ENCODE data around the gene SH3BGRL2.
"Not testable (repeated sequence)": the region's sequence is repeated elsewhere in the genome, so short reads cannot be mapped to it uniquely, and the experiment has no call there.

SH3BGRL2 gene

DNA sequence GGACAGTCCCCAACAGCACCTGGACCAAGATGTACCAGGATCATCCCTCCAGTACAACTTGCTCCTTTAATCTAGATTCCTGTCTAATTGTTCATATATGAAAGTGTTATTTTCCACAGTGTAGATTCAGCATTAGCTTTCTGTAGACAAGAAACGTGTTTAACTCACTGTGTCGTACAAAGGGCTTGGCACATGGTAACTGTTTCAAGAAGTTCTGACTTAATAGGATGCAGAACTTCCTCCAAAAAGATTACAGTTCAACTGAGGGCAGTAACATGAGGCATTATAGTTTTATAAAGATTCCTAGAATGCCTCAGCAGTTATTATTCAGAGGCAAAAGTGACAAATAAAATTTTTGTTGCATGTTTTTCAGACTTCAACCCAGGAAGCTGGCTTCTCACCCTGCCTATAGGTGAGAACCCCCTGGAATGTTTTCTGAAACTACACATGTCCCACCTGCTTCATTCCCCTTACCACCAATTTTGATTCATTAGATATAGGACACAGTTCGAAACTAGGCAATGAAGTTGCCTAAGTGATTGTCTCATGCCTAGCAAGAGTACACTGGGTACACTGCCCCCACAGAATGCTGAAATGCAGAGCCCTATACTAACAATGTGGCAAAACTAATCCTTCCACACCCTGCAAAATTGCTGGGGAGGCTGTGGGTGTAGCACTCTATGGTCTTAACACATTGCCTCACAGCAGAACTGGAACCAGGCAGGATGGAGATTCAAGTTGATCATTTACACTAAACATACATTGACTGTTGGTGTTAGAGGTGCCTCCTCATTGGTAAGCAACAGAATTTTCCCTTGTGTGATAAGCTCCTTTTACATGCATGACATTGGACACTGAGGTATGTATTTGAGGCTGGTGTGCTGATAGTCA, 22.6 kb upstream of the SH3BGRL2 start:
- no peaks in the 10 kb centered on the region for H3K4me1 Mint-ChIP-seq
- peaks cover 3% of the 10 kb centered on the region for H3K27me3 Mint-ChIP-seq
- DNase-seq (no peak), ATAC-seq (no peak)
- no peaks in the 10 kb centered on the region for H3K36me3 Mint-ChIP-seq (ENCODE audit: low read depth)
- no peak overlapping the region for H3K4me3 Mint-ChIP-seq
- no peak overlapping the region for H3K27ac Mint-ChIP-seq
- no peaks in the 10 kb centered on the region for H3K9me3 Mint-ChIP-seq

DNA sequence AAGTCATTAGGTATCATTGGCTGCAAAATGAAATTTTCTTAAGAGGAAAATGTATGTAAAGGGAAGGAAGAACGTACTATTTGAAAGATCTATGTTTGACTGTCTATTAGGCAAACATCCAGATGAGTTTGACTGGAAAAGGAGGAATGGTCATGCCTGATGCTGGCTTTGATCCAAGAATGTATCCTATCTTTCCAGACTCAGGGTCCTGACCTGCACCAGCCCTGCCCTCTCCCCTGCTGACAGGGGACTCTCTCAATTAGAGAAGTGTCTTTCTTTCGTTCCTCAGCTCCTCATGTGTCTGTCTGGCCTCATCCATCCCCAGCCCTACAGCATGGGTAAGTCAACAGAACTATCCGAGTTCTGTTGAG, 21.9 kb upstream of the SH3BGRL2 start:
- H3K27me3 Mint-ChIP-seq = peaks cover 3% of the 10 kb centered on the region
- no peak overlapping the region for H3K4me3 Mint-ChIP-seq
- H3K9me3 Mint-ChIP-seq = no peaks in the 10 kb centered on the region
- no peaks in the 10 kb centered on the region for H3K4me1 Mint-ChIP-seq
- no peaks in the 10 kb centered on the region for H3K36me3 Mint-ChIP-seq (ENCODE audit: low read depth)
- no peak for DNase-seq
- no peak for ATAC-seq
- H3K27ac Mint-ChIP-seq = no peak overlapping the region

DNA sequence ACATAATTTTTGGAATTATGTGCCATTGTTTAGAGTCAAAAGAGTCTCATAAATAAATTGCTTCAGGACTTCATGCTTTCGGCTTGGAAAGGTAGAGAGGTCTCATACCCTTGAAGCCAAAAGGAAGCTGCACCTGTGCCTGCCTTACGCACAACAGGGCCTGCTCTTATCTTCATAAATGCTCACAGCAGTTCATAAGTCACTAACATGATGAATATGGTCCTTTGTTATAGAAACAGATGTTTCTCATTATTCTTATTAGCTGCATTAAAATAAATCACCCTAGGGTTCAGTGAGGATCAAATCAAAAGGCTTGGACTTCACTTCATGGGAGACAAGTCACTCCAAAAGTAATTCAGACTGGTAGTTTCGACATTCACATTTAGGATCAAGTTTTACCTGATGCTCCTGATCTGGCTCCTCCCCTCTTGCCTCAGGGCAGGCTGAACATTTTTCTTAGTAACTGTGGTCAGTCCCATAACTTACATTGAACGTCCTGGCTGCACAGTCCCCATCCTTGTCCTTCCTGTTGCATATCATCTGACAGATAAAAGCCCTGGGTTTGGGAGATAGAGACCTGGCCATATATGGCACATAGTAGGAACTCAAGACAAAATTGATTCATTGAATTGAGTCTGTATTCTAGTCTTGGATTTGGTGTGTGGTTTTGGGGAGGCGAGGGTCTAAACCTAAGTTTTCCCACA, 20.7 kb upstream of the SH3BGRL2 start:
- Mint-ChIP-seq H3K4me1 (no peaks in the 10 kb centered on the region), H3K36me3 (ENCODE audit: low read depth) (no peaks in the 10 kb centered on the region), H3K9me3 (no peaks in the 10 kb centered on the region), H3K27ac (no peak overlapping the region), H3K27me3 (peaks cover 3% of the 10 kb centered on the region), H3K4me3 (no peak overlapping the region)
- no peak for DNase-seq
- ATAC-seq = no peak

DNA sequence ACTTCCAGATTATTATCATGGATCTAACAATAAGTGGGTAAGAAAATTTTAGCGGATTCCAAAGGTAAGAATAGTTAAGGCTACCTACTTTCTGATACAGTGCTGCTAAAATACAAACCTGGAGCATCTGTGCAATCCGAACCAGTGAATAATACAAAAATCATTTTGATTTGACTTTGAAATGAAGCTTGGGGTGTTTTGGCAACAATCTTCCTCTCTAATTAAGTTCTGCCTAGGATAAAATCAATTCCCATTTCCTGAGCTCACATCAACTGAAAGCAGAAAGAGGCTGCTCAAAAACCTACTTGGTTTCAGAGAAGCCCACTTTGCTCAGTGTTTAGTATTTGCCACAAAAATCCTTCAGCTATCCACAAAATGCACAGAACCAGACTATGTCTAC, 18.7 kb upstream of the SH3BGRL2 start:
- DNase-seq = no peak
- ATAC-seq = no peak
- no peaks in the 10 kb centered on the region for H3K4me1 Mint-ChIP-seq
- no peaks in the 10 kb centered on the region for H3K36me3 Mint-ChIP-seq (ENCODE audit: low read depth)
- no peak overlapping the region for H3K4me3 Mint-ChIP-seq
- peaks cover 3% of the 10 kb centered on the region for H3K27me3 Mint-ChIP-seq
- no peak overlapping the region for H3K27ac Mint-ChIP-seq
- H3K9me3 Mint-ChIP-seq = no peaks in the 10 kb centered on the region

DNA sequence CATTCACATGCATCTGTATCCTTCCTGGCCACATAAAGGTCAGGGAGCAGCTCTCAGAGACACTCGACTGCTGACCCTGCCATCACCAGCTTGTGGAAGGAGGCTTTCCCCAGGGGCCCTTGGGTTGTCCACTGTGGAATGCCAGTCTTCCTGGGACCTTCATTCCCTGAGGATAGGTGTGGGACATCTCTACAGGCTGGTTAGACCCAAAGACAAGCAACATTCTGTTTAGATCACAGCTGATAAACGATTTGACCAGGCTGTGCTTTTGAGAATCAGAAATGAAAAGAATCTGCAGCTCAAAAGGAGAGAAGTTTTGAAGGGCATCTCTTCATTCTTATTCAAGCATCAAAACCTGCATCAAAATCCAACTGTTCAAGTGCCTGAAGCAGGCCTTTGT, 18.2 kb upstream of the SH3BGRL2 start:
- H3K36me3 Mint-ChIP-seq (ENCODE audit: low read depth) = no peaks in the 10 kb centered on the region
- DNase-seq (no peak), ATAC-seq (no peak)
- H3K27ac Mint-ChIP-seq = no peak overlapping the region
- H3K4me3 Mint-ChIP-seq = no peak overlapping the region
- no peaks in the 10 kb centered on the region for H3K9me3 Mint-ChIP-seq
- no peaks in the 10 kb centered on the region for H3K4me1 Mint-ChIP-seq
- peaks cover 1% of the 10 kb centered on the region for H3K27me3 Mint-ChIP-seq

DNA sequence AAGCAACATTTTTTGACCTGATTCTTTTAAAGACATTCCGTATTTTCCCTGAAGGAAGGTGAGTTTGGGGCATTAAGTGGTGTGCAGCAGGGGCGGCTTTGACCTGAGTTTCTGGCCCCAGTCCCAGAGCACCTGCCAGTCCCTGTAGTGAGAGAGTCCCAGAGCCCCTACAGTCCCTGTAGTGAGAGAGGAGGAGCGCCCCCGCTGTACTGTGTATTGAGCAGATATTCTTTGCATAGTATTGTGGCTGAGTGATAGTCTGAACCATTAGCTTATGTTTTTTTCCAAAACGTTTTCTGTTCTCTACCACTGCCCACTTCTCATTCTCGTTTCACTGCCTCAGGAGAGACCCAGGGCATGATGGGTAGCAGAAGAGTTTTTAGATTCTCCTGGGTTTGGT, 17.2 kb upstream of the SH3BGRL2 start:
- Mint-ChIP-seq H3K9me3 (no peaks in the 10 kb centered on the region), H3K27me3 (no peaks in the 10 kb centered on the region)

DNA sequence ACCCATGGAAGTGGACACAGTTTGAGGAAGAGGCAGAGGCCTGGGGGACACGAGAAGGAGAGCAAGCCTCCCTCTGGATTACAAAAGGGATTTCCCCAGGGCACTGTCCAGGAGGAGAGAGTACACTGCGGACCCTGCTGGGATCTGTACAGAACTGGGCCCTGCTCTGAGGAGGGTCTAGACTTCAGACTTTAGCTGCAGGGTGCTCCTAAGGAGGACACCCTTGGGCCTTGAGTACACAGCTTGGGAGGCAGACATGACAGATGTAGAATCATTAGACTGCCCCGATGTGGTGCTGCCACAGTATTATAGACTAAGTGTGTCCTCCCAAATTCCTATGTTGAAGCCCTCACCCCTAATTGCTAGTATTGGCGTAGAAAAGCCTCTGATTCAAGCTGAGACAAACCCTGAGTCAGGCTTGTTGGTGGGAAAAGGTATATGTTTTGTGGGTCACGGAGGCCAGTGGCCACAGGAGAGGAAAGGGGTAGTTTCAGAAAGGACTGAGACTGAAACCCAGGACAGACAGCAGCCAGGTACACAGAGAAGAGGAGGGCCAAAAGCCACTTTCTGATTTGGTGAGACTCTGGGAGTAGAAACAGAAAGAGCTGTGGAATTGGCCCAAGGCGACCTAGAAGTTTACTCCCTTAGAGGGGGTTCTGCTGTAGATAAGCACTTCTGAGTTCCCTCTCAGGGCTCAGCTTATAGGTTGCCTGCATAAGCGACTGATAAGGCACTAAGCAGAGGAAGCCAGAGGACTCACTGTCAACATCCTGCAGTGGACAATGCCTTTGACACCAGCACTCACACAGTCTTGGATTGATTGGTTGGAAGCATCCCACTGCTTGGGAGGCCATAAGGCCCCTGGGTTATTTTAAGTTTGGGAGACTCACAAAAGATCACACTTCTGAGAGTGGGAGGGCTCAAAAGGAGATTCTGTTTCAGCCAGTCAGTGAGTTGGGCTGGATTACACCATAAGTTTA, 16.5 kb upstream of the SH3BGRL2 start:
- H3K27me3 Mint-ChIP-seq = peaks cover 3% of the 10 kb centered on the region
- H3K27ac Mint-ChIP-seq = no peak overlapping the region
- DNase-seq (no peak), ATAC-seq (no peak)
- no peaks in the 10 kb centered on the region for H3K4me1 Mint-ChIP-seq
- H3K4me3 Mint-ChIP-seq = no peak overlapping the region
- no peaks in the 10 kb centered on the region for H3K9me3 Mint-ChIP-seq
- no peaks in the 10 kb centered on the region for H3K36me3 Mint-ChIP-seq (ENCODE audit: low read depth)

More for the DNA sequence above, 17.2 kb upstream of the SH3BGRL2 start:
- no peak for ATAC-seq
- Mint-ChIP-seq H3K4me3 (no peak overlapping the region), H3K27ac (no peak overlapping the region), H3K36me3 (ENCODE audit: low read depth) (no peaks in the 10 kb centered on the region), H3K4me1 (no peaks in the 10 kb centered on the region)
- DNase-seq = no peak

DNA sequence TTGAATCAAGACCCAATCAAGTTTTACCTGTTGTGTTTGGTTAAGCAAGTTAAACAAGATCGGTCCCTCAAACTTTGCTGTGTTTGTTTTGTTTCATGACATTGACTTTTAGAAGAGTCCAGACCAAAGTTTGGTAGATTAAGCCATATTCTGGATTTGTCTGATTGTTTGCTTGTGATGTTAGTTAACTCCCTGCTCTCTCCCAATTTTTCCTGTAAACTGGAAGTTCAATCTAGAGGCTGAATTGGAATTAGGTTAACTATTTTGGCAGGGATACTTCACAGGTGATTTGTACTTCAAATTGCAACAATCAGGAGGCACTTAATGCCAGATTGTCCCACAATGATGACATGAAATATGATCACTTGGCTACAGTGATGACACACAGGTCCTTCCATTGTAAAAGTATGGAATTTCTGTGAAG, 13.6 kb upstream of the SH3BGRL2 start:
- no peak overlapping the region for H3K27ac Mint-ChIP-seq
- DNase-seq (no peak), ATAC-seq (no peak)
- H3K4me1 Mint-ChIP-seq = no peaks in the 10 kb centered on the region
- peaks cover 3% of the 10 kb centered on the region for H3K27me3 Mint-ChIP-seq
- H3K9me3 Mint-ChIP-seq = no peaks in the 10 kb centered on the region
- no peak overlapping the region for H3K4me3 Mint-ChIP-seq
- no peaks in the 10 kb centered on the region for H3K36me3 Mint-ChIP-seq (ENCODE audit: low read depth)

DNA sequence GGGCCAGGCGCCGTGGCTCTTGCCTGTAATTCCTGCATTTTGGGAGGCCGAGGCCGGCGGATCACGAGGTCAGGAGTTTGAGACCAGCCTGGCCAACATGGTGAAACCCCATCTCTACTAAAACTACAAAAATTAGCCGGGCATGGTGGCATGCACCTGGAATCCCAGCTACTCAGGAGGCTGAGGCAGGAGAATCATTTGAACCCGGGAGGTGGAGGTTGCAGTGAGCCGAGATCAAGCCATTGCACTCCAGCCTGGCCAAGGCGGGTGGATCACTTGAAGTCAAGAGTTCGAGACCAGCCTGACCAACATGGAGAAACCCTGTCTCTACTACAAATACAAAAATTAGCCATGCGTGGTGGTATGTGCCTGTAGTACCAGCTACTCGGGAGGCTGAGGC, 12.7 kb upstream of the SH3BGRL2 start:
- not testable (repeated sequence) for H3K9me3 Mint-ChIP-seq; ATAC-seq; H3K27ac Mint-ChIP-seq; H3K4me3 Mint-ChIP-seq; H3K36me3 Mint-ChIP-seq (ENCODE audit: low read depth); DNase-seq; H3K4me1 Mint-ChIP-seq; H3K27me3 Mint-ChIP-seq

DNA sequence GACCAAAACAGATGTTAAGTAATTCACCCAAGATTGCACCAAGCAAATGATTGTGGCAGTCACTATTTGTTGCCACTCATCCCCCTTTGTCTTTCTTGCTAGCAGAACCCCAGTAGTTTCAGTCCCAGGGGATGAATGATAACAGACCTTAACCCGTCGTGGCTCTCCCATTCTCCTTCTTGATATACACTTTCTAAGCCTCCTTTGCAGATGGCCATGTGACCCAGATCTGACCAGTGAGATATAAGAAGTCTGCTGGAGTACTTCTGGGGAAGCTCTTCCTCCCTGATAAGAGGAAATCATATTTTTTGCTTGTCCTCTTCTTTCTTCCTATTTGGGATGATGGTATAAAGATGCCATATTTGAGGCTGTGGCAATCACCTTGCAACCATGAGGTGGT, 9.6 kb upstream of the SH3BGRL2 start:
- H3K27me3 Mint-ChIP-seq = peaks cover 3% of the 10 kb centered on the region
- H3K4me3 Mint-ChIP-seq = no peak overlapping the region

DNA sequence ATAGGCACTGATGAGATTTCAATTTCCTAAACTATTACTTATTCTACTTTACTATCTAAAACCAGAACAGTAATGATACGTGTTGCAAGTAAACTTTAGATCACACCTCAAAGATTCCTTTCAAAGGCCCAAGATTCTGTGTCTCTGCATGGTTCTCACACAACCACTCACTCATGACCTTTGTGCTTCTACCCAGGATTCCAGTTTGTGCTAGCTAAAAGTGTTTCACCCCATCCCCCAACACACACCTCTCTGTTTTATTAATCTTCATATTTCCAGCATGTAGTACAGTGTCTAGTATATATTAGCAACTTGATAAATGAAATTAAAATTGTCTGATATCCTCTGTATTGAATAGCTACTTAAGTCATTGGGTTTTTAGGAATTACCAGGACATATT, 8.8 kb upstream of the SH3BGRL2 start:
- H3K4me3 Mint-ChIP-seq = no peak overlapping the region
- no peaks in the 10 kb centered on the region for H3K9me3 Mint-ChIP-seq
- H3K27ac Mint-ChIP-seq = no peak overlapping the region
- DNase-seq (no peak), ATAC-seq (no peak)
- no peaks in the 10 kb centered on the region for H3K4me1 Mint-ChIP-seq
- peaks cover 3% of the 10 kb centered on the region for H3K27me3 Mint-ChIP-seq
- no peaks in the 10 kb centered on the region for H3K36me3 Mint-ChIP-seq (ENCODE audit: low read depth)

More for the DNA sequence above, 9.6 kb upstream of the SH3BGRL2 start:
- DNase-seq (no peak), ATAC-seq (no peak)
- Mint-ChIP-seq H3K27ac (no peak overlapping the region), H3K9me3 (no peaks in the 10 kb centered on the region), H3K4me1 (no peaks in the 10 kb centered on the region), H3K36me3 (ENCODE audit: low read depth) (no peaks in the 10 kb centered on the region)

DNA sequence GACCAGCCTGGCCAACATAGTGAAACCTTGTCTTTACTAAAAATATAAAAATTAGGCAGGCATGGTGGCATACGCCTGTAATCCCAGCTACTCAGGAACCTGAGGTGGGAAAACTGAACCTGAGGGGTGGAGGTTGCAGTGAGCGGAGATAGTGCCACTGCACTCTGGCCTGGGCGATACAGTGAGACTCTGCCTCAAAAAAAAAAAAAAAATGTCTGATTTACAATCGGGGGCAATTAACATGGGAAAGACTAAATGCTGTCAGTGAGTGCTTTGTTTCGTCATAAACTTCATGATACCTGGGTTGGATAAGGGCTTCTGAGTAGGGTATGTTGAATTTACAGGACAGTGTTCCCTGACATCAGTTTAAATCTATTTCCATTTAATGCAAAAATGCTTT, 8.0 kb upstream of the SH3BGRL2 start:
- no peak for ATAC-seq

DNA sequence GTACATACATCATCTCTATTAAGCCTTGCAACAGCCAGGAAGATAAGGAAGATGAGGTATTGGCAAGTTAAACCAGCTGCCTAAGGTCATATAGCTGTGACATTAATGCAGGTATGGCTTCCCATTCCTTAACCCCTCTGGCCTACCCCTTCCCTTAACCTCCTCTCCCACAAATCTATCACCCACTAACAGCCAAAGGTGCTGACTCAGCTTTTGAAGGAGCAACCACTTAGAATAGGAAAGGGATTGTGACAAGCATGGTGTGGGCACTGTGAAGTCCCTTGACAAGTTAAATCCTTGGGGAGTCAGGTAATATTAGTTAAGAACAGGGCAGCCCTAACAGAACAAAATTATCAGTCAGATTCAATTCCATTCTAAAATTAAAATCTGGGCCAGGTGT, 5.4 kb upstream of the SH3BGRL2 start:
- Mint-ChIP-seq H3K27me3 (peaks cover 10% of the 10 kb centered on the region), H3K9me3 (no peaks in the 10 kb centered on the region), H3K4me3 (no peak overlapping the region), H3K36me3 (ENCODE audit: low read depth) (no peaks in the 10 kb centered on the region), H3K4me1 (peaks cover 2% of the 10 kb centered on the region), H3K27ac (no peak overlapping the region)
- ATAC-seq (no peak), DNase-seq (no peak)

More for the DNA sequence above, 8.0 kb upstream of the SH3BGRL2 start:
- no peak overlapping the region for H3K4me3 Mint-ChIP-seq
- H3K36me3 Mint-ChIP-seq (ENCODE audit: low read depth) = no peaks in the 10 kb centered on the region
- no peak for DNase-seq
- H3K4me1 Mint-ChIP-seq = no peaks in the 10 kb centered on the region
- no peaks in the 10 kb centered on the region for H3K9me3 Mint-ChIP-seq
- H3K27ac Mint-ChIP-seq = no peak overlapping the region
- H3K27me3 Mint-ChIP-seq = peaks cover 3% of the 10 kb centered on the region

DNA sequence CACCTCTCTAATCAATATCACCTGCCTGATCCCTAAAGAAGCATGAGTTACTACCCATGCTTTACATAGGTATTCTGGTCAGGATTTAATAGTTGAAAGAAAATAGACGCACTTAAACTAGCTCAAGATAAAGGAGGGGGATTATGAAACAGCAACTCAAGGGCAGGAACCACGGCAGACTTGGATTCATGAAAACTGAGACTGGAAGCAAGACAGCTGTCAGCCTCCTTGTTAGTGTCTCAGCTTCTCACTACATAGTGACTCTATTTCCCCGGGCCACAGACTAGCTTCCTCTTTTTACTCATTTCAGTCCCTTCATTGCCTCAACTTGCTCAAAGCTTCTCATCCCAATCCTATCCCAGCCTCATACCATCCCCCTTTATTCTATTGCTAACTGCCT, 4.3 kb upstream of the SH3BGRL2 start:
- H3K9me3 Mint-ChIP-seq = no peaks in the 10 kb centered on the region
- no peaks in the 10 kb centered on the region for H3K36me3 Mint-ChIP-seq (ENCODE audit: low read depth)
- no peak for DNase-seq
- no peak overlapping the region for H3K4me3 Mint-ChIP-seq
- H3K4me1 Mint-ChIP-seq = peaks cover 6% of the 10 kb centered on the region
- no peak overlapping the region for H3K27ac Mint-ChIP-seq
- peaks cover 17% of the 10 kb centered on the region for H3K27me3 Mint-ChIP-seq
- no peak for ATAC-seq

Data from activated naive CD8-positive, alpha-beta T cell treated with anti-CD3 and anti-CD28 coated beads, Interleukin-2, amount 50 U/mL, for 24 hours (primary cell).